HepG2 (cell line): ENCODE results near the gene KANK3. TPM values are rescaled to one million over a fixed set of nuclear protein-coding genes. Genes with fewer than 3 reads are reported as not detected.

Experiments
- ATAC-seq: fragments of 200-7000 bp; cut with Tn5 transposase; 3 replicates; pipeline ENCODE4 v1.9.1; 2020; ENCODE audit warnings: mild to moderate bottlenecking, moderate library complexity
- BruUV-seq: library from RNA; stranded (reverse); fragments of 400-500 nt; replicated peaks from 2 replicates; lab custom pipeline; 2021; lab: Mats Ljungman, UMichigan
- CTCF ChIA-PET: fragments of 300-600 bp; formaldehyde crosslinking; extraction: SDS; loops from one replicate; lab custom pipeline; 2021; ENCODE audit warnings: low total read pairs, inconsistent platforms, low intra/inter-chr PET ratio; lab: Yijun Ruan, JAX
- POLR2A ChIA-PET: fragments of 350-600 bp; sonication (Branson Sonifier 250); formaldehyde crosslinking; loops from one replicate; lab custom pipeline; 2020; ENCODE audit warnings: antibody characterized with exemption, inconsistent platforms; lab: Yijun Ruan, JAX
- DNase-seq: peaks from one replicate; pipeline ENCODE4 v3.0.0-alpha.2; 2015; ENCODE audit warnings: low spot score
- FAIRE-seq: peaks from 3 replicates; lab custom pipeline; 2011; peaks lifted over from hg19 to GRCh38; lab: Jason Lieb, UNC
- H2AFZ ChIP-seq: one replicate; pipeline ENCODE4 v1.6.1; 2011; ENCODE audit warnings: low read length, inconsistent platforms
- H3K27ac ChIP-seq: fragments of 300-600 bp; 3 replicates; pipeline ENCODE4 v1.8.0; 2011; ENCODE audit warnings: mixed run types, mild to moderate bottlenecking, mixed read lengths, low read length, inconsistent platforms; ENCODE audit not compliant: insufficient read depth; ENCODE audit errors: extremely low read length
- H3K27me3 ChIP-seq, 2 experiments: fragments of 200-600 bp in 1 of 2; 2 replicates in 1 of 2; 3 replicates in 1 of 2; pipeline versions ENCODE4 v1.6.0 to v1.8.0; 2011; ENCODE audit warnings: low read length in 2 of 2, mild to moderate bottlenecking in 2 of 2, moderate library complexity in 2 of 2, inconsistent platforms in 1 of 2; ENCODE audit not compliant: insufficient read depth in 2 of 2, control insufficient read depth in 1 of 2
- H3K36me3 ChIP-seq, 2 experiments: fragments of 200-600 bp in 1 of 2; replicated peaks in 1 of 2; 2 replicates in 1 of 2; 3 replicates in 1 of 2; pipeline versions ENCODE4 v1.5.1 to v1.8.0; 2011; ENCODE audit warnings: low read length in 2 of 2, inconsistent platforms in 1 of 2; ENCODE audit not compliant: insufficient read depth in 2 of 2, control insufficient read depth in 1 of 2
- H3K4me1 ChIP-seq: 2 replicates; pipeline ENCODE4 v1.5.1; 2012; ENCODE audit warnings: low read length, inconsistent platforms; ENCODE audit not compliant: insufficient read depth
- H3K4me2 ChIP-seq: 2 replicates; pipeline ENCODE4 v1.6.0; 2011; ENCODE audit warnings: low read depth, low read length, inconsistent platforms
- H3K4me3 ChIP-seq, 3 experiments: fragments of 200-600 bp in 1 of 3; sonication (generic), shearing (Covaris generic) in 1 of 3; replicated peaks in 1 of 3; 2 replicates each; pipeline ENCODE4 v1.5.1; 2011 to 2016; ENCODE audit warnings: low read length in 3 of 3, inconsistent platforms in 2 of 3, low read depth in 2 of 3, mild to moderate bottlenecking in 2 of 3, control low read depth in 1 of 3, mixed read lengths in 1 of 3; ENCODE audit not compliant: insufficient read depth in 1 of 3
- H3K79me2 ChIP-seq: one replicate; pipeline ENCODE4 v1.6.1; 2011; ENCODE audit warnings: low read length, inconsistent platforms; ENCODE audit not compliant: insufficient read depth
- H3K9ac ChIP-seq: 2 replicates; pipeline ENCODE4 v1.6.0; 2011; ENCODE audit warnings: mild to moderate bottlenecking, low read depth, low read length, inconsistent platforms; ENCODE audit not compliant: insufficient read depth
- H3K9me3 ChIP-seq: 2 replicates; pipeline ENCODE4 v1.5.1; 2012; ENCODE audit warnings: mild to moderate bottlenecking, low read length
- H4K20me1 ChIP-seq: 2 replicates; pipeline ENCODE4 v1.6.0; 2011; ENCODE audit warnings: inconsistent platforms, mild to moderate bottlenecking, low read length, moderate library complexity; ENCODE audit not compliant: insufficient read depth
- BCL6 ChIP-seq: IDR thresholded peaks from 2 replicates; pipeline ENCODE4 v1.6.1; 2016; ENCODE audit warnings: missing genetic modification reagents, missing compliant biosample characterization
- CTCF ChIP-seq: sonication (generic); formaldehyde crosslinking; IDR thresholded peaks from 2 replicates; pipeline ENCODE4 v1.5.0; 2020; ENCODE audit warnings: mild to moderate bottlenecking, missing genetic modification reagents, moderate library complexity
- MTA3 ChIP-seq: sonication (generic); formaldehyde crosslinking; IDR thresholded peaks from 2 replicates; pipeline ENCODE4 v1.4.0; 2020; ENCODE audit warnings: missing genetic modification reagents
- NFATC3 ChIP-seq: sonication (generic); formaldehyde crosslinking; IDR thresholded peaks from 2 replicates; pipeline ENCODE4 v1.5.1; 2020; ENCODE audit warnings: mild to moderate bottlenecking, missing genetic modification reagents
- NPAS2 ChIP-seq: sonication (generic); formaldehyde crosslinking; IDR thresholded peaks from 2 replicates; pipeline ENCODE4 v1.8.0; 2022; ENCODE audit warnings: mild to moderate bottlenecking, missing genetic modification reagents, borderline replicate concordance
- PATZ1 ChIP-seq: sonication (generic); formaldehyde crosslinking; IDR thresholded peaks from 2 replicates; pipeline ENCODE4 v1.4.0; 2020; ENCODE audit warnings: missing genetic modification reagents
- TFE3 ChIP-seq: IDR thresholded peaks from 2 replicates; pipeline ENCODE4 v1.6.1; 2016
- THAP11 ChIP-seq: IDR thresholded peaks from 2 replicates; pipeline ENCODE4 v1.6.1; 2016; ENCODE audit warnings: missing biosample characterization, missing genetic modification reagents
- ZBTB7B ChIP-seq: sonication (generic); formaldehyde crosslinking; IDR thresholded peaks from 2 replicates; pipeline ENCODE4 v1.4.0; 2020; ENCODE audit warnings: missing genetic modification reagents
- ZNF660 ChIP-seq: sonication (generic); formaldehyde crosslinking; IDR thresholded peaks from 2 replicates; pipeline ENCODE4 v1.5.1; 2020; ENCODE audit warnings: mild to moderate bottlenecking, low read depth, missing genetic modification reagents, borderline replicate concordance
- ZNF800 ChIP-seq: sonication (generic); formaldehyde crosslinking; IDR thresholded peaks from 2 replicates; pipeline ENCODE4 v1.4.0; 2020; ENCODE audit warnings: missing genetic modification reagents
- WGBS: methylation state at CpG from one replicate; pipeline ENCODE4 v1.1.6; 2017; ENCODE audit warnings: low lambda C conversion rate; 5-methylcytosine and 5-hydroxymethylcytosine counted together
- in situ Hi-C: cut with HindIII; loops from 2 replicates; pipeline ENCODE4 v1.10.0; 2017; ENCODE audit warnings: low pct_unique_long_range_greater_than_20kb; ENCODE audit not compliant: extremely low pct_ligation_motif_present
- intact Hi-C: fragments of 100-400 bp; cut with micrococcal nuclease; formaldehyde crosslinking; loops from one replicate; pipeline ENCODE4 v1.10.0; 2022; ENCODE audit not compliant: unreplicated experiment
- polyA plus RNA-seq, 8 experiments: library from polyadenylated mRNA; depleted of rRNA in 3 of 8; stranded (reverse) in 7 of 8; unstranded in 1 of 8; fragments of >200 nt; fragmentation: Illumina TruSeq in 4 of 8; extraction: Trizol in 4 of 8; gene quantifications; 2 replicates each; pipeline versions ENCODE4 v1.2.1 to v1.2.3, GENCODE V29; 2011 to 2016; ENCODE audit warnings: low read depth in 4 of 8, missing spikeins in 1 of 8, mixed read lengths in 1 of 8; ENCODE audit not compliant: insufficient read depth in 1 of 8
- total RNA-seq, 5 experiments: library from RNA; depleted of rRNA; stranded (reverse); fragments of >200 nt; fragmentation: Illumina TruSeq; extraction: Trizol; gene quantifications; 2 replicates each; pipeline ENCODE4 v1.2.3, GENCODE V29; 2016; ENCODE audit warnings: low read depth in 1 of 5

The KANK3 gene
- total and polyA plus RNA-seq, 2 of the 13 experiments (the other 11 are each of a cell fraction or from before 2014, with no cell fraction given): 0.15 to 0.20 TPM

- peak; percentile 14; the same call in 2 of the 3 replicates for ATAC-seq
- Histone ChIP-seq H3K79me2 (no peaks in the 10 kb centered on the region), H3K9ac (no peak overlapping the region), H2AFZ (no peak overlapping the region), H3K9me3 (no peaks in the 10 kb centered on the region), H3K27ac (no peak overlapping the region), H4K20me1 (no peaks in the 10 kb centered on the region), H3K4me1 (peaks cover 52% of the 10 kb centered on the region), H3K4me2 (peak overlapping the region; percentile 58), H3K27me3 (peaks cover 10 to 49% of the 10 kb centered on the region in 2 experiments), H3K36me3 (no peaks in the 10 kb centered on the region), H3K4me3 (peak overlapping the region; percentile 16 to 65 (median 26); a peak in 3 of 6 replicates)
- intact Hi-C loops (no loop called here), in situ Hi-C loops (no loop called here)
- BruUV-seq: no TSS peak
- FAIRE-seq: no peak
- ChIA-PET POLR2A (interaction anchor here (0.9 to 2.1 kb wide), 4 partner anchors 11 to 89 kb away, joined by 3 to 16 read pairs (median 9); partner anchors contain the start of genes NDUFA7 and RPS28), CTCF (no interaction called here)
- 5% methylated on average over 19 of the region's 79 CpGs for WGBS
- no peak for DNase-seq
- TF ChIP-seq ZBTB7B (CRISPR knock-in tag) (0 out of 2 replicates have a peak, but pooled peaks have one; percentile 20), CTCF (peak; percentile 24; the same call in 1 of the 2 replicates), NPAS2 (CRISPR knock-in tag) (no peak), BCL6 (CRISPR knock-in tag) (peak; percentile 69), NFATC3 (CRISPR knock-in tag) (no peak), ZNF660 (CRISPR knock-in tag) (no peak), ZNF800 (CRISPR knock-in tag) (peak; percentile 75), PATZ1 (CRISPR knock-in tag) (peak; percentile 73), MTA3 (CRISPR knock-in tag) (no peak), THAP11 (no peak), TFE3 (CRISPR knock-in tag) (no peak)
These were observed 7.6 kb downstream of the KANK3 start for GRCh38 chr19:8335343-8336071.
